Measurements from ENCODE around the gene EEF1AKMT4.

The EEF1AKMT4 gene

DNA sequence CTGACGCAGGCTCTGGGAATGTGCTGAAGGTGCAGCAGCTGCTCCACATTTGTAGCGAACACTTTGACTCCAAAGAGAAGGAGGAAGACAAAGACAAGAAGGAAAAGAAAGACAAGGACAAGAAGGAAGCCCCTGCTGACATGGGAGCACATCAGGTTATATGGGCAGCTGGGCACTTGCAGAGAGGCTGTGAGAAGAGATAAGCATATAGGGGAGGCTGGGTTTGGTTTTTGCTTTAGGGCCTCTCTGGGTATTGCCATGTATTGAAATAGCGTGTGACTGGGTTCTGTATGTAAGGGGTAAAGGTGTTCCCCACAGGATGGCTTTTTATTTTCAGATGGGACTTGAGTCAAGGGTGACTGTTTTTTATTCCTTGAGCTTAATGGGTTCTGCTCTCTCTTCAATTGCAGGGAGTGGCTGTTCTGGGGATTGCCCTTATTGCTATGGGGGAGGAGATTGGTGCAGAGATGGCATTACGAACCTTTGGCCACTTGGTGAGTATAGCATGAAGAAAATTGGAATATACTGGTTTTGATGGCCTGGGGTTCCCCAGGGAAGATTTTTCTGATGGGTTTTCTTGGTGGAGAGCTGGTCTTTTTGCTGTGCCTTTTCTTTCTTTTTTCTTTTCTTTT lies 57.0 kb downstream of the EEF1AKMT4 start:
- no peak for DNase-seq

DNA sequence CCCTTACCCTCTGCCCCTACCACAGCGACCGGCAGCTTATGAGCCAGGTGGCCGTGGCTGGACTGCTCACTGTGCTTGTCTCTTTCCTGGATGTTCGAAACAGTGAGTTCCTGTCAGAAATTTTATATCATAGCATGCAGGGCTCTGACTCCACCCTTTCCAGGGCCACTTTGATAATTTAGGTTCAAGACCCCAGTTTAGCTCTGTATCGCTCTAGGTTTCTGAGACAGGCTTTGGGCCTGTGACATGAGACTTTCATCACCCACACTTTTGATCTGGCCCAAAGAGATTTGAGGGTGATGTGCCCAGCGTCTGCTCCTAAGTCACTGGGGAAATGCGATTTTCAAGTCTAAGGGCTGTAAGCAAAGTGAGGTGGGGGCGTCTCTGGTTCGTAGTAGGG lies 58.4 kb downstream of the EEF1AKMT4 start:
- DNase-seq, result no peak
